ENCODE measurements around the gene CYBRD1.
A peak's percentile ranks its signal among the peaks of the same experiment; 100 is the strongest.

CYBRD1 gene

DNA sequence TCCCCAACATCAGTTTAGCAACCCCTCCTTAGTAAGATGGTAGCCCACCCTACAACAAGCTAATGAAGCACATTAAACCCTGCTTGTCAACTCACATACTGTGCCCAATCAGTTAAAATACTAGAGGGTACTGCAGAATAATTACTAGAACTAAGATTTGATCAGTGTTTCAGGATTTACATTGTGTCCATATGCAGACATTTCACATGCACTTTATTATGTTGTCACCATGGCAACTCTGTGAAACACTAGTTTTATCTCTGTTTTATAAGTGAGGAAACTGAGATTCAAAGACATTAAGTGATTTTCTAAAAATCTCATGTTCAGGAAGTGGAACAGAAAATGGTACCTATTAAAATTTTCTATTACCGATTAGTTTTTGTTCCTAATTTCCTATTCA lies 61.7 kb downstream of the CYBRD1 start:
- ATAC-seq (replicated peaks) = no peak

DNA sequence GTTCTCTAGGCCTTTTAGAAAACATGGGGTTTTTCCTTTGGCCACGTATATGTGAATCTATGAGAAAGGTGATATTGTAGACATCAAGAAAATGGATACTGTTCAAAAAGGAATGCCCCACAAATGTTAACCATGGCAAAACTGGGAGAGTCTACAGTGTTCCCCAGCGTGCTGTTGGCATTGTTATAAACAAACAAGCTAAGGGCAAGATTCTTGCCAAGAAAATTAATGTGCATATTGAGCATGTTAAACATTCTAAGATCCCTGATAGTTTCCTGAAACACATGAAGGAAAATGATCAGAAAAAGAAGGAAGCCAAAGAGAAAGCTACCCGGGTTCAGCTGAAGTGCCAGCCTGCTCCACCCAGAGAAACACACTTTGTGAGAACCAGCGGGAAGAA lies 64.9 kb downstream of the CYBRD1 start:
- Mint-ChIP-seq H3K4me1 (no peaks in the 10 kb centered on the region), H3K36me3 (no peaks in the 10 kb centered on the region), H3K27me3 (peaks cover 11 to 23% of the 10 kb centered on the region in 2 donors), H3K9me3 (peaks cover 5 to 9% of the 10 kb centered on the region in 2 donors), H3K27ac (no peak overlapping the region), H3K4me3 (no peak overlapping the region)
- no peak for DNase-seq
- ATAC-seq (replicated peaks) = no peak

More for the DNA sequence above, 61.7 kb downstream of the CYBRD1 start:
- no peak overlapping the region for H3K4me3 Mint-ChIP-seq
- H3K4me1 Mint-ChIP-seq = no peaks in the 10 kb centered on the region
- no peak overlapping the region for H3K27ac Mint-ChIP-seq
- no peak for DNase-seq
- no peaks in the 10 kb centered on the region for H3K9me3 Mint-ChIP-seq
- H3K36me3 Mint-ChIP-seq = no peaks in the 10 kb centered on the region
- H3K27me3 Mint-ChIP-seq = peaks cover 4 to 23% of the 10 kb centered on the region in 2 donors

DNA sequence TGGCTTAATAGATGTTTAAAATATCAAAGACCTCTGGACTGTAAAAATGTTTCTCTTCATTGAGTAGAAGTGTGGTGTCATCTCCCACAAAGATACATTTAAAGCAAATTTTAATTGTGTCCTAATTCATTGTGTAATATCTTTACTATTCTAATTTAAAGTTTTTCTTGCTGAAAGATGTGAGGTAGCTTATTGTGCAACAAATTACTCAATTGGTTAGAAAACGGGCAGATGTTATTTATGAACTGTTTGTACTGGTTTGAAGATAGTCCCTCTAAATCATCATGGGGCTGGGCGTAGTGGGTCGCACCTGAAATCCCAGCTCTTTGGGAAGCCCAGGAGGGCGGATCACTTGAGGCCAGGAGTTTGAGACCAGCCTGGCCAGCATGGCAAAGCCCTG lies 65.3 kb downstream of the CYBRD1 start:
- peaks cover 11 to 22% of the 10 kb centered on the region in 2 donors for H3K27me3 Mint-ChIP-seq
- DNase-seq (no peak), ATAC-seq (replicated peaks) (no peak)
- H3K9me3 Mint-ChIP-seq = peaks cover 5 to 9% of the 10 kb centered on the region in 2 donors
- no peaks in the 10 kb centered on the region for H3K36me3 Mint-ChIP-seq
- no peaks in the 10 kb centered on the region for H3K4me1 Mint-ChIP-seq
- H3K27ac Mint-ChIP-seq = no peak overlapping the region
- no peak overlapping the region for H3K4me3 Mint-ChIP-seq

DNA sequence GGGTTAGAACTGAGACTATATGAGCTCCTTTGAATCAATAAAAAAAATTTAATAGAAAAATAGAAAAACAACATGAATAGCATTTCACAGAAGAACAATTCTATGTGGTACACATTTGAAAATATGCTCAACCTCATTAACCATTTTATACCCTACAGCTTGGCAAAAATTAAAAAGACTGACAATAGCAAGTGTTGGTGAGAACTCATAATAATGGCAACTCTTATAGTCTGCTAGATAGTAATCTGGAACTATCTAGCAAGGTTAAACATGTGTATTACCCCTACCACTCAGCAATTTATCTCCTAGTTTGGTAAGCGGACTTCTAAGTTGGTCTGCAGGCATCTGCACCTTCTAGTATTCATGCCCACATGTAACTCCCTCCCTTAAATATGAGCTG lies 67.8 kb downstream of the CYBRD1 start:
- no peak for ATAC-seq (replicated peaks)
- DNase-seq = no peak
- no peaks in the 10 kb centered on the region for H3K4me1 Mint-ChIP-seq
- H3K27ac Mint-ChIP-seq = no peak overlapping the region
- peaks cover 11 to 27% of the 10 kb centered on the region in 2 donors for H3K27me3 Mint-ChIP-seq
- H3K4me3 Mint-ChIP-seq = no peak overlapping the region
- H3K9me3 Mint-ChIP-seq = peaks cover 5 to 9% of the 10 kb centered on the region in 2 donors
- H3K36me3 Mint-ChIP-seq = no peaks in the 10 kb centered on the region

DNA sequence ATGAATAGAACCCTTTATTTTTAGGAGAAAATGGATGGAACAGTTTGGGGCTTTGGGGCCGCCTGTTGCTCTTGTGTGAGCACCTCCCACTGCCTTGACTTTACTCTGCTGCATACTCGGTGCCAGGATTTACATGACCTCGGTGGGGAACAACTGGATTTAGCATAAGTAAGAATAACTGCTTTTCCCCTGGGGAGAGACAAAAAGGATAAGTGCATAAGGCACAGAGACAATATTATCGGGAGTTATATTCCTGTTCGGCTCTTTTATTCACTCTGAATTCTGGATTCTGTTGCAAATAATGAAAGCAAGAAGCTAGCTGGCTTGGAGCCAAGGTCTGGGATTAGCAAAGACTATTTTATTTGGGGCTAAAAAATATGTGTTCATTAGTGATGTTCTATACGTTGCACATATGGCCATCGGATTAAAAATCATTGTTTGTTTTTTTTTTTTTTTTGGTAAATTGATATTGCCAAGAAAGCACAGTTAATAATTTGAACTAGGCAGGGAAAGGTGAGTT lies 69.8 kb downstream of the CYBRD1 start:
- Mint-ChIP-seq H3K36me3 (no peaks in the 10 kb centered on the region), H3K27ac (no peak overlapping the region), H3K4me3 (no peak overlapping the region), H3K9me3 (peaks cover 5 to 9% of the 10 kb centered on the region in 2 donors), H3K27me3 (peaks cover 11 to 26% of the 10 kb centered on the region in 2 donors), H3K4me1 (no peaks in the 10 kb centered on the region)
- DNase-seq (no peak), ATAC-seq (replicated peaks) (no peak)

DNA sequence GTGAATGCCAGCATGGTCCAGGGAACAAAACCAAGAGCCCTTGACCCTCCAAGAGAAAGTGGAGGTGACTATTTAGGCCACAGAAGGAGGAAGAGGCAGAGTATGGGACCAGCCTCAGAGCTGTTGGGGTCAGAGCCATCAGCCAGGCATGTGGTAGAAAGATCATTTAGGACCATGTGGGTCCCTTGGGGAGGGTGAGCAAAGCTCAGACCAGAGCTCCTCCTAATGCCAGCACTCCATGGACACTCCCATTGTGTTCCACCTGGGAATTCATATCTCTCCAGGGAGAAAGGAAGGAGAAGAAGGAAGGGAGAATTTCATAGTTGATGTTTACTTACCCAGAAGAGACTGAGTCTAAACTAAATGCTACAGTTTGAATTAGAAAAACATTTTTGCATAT lies 73.2 kb downstream of the CYBRD1 start:
- Mint-ChIP-seq H3K27ac (no peak overlapping the region), H3K4me1 (peaks cover 0 to 3% of the 10 kb centered on the region in 2 donors), H3K9me3 (peaks cover 5% of the 10 kb centered on the region in 2 donors), H3K36me3 (no peaks in the 10 kb centered on the region), H3K4me3 (no peak overlapping the region), H3K27me3 (peaks cover 14 to 35% of the 10 kb centered on the region in 2 donors)
- no peak for DNase-seq
- ATAC-seq (replicated peaks) = no peak

DNA sequence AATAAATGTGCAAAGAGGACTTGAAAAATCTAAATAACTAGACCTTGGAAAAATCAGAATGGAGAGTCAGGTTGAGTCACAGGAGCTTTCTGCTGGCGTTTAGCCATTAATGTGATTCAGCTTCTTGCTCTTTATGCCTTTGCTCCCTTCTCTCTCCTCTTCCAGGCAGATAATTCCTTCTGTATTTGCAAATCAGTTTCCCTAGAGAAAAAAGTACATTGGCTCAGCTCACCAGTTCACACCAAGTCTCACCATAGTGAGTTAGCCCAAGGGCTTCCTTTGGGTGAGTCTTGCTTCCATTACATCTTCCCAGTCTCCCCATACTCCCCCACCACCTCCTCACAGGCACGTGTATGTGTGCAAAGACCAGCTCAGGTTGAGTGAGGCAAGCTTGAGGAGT lies 73.6 kb downstream of the CYBRD1 start:
- peaks cover 0 to 3% of the 10 kb centered on the region in 2 donors for H3K4me1 Mint-ChIP-seq
- no peaks in the 10 kb centered on the region for H3K36me3 Mint-ChIP-seq
- H3K27me3 Mint-ChIP-seq = peaks cover 11 to 40% of the 10 kb centered on the region in 2 donors

DNA sequence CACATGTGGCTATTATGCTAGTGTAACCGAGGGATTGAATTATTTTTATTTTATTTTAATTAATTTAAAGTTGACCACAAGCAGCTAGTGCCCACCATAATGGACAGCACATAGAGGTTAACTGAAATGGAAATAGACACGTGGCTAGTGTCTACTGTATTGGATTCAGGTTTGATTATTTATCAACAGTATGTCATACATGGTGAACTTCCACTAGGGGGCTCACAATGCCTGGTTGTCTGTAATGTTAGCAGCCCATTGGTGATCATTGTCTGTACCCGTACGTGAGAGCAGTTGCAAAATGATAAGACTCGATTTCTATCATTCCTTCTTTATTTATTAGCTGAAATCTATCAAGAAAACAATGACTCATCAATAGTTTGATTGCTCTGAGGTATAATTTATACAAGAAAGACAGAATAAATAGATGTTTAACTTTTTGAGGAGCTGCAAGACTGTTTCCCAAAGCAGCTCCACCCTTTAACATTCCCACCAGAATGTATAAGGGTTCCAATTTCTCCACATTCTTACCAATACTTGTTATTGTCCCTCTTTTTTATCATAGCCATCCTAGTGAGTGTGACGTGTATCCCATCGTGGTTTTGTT lies 76.5 kb downstream of the CYBRD1 start:
- H3K4me1 Mint-ChIP-seq = peaks cover 0 to 3% of the 10 kb centered on the region in 2 donors
- no peaks in the 10 kb centered on the region for H3K9me3 Mint-ChIP-seq
- no peak overlapping the region for H3K27ac Mint-ChIP-seq
- ATAC-seq (replicated peaks) (peak; percentile 100), DNase-seq (peak; percentile 32)
- peaks cover 9 to 27% of the 10 kb centered on the region in 2 donors for H3K27me3 Mint-ChIP-seq
- H3K4me3 Mint-ChIP-seq = no peak overlapping the region
- no peaks in the 10 kb centered on the region for H3K36me3 Mint-ChIP-seq

More for the DNA sequence above, 73.6 kb downstream of the CYBRD1 start:
- Mint-ChIP-seq H3K9me3 (peaks cover 2 to 5% of the 10 kb centered on the region in 2 donors), H3K27ac (no peak overlapping the region), H3K4me3 (no peak overlapping the region)
- DNase-seq = no peak
- ATAC-seq (replicated peaks) = no peak

DNA sequence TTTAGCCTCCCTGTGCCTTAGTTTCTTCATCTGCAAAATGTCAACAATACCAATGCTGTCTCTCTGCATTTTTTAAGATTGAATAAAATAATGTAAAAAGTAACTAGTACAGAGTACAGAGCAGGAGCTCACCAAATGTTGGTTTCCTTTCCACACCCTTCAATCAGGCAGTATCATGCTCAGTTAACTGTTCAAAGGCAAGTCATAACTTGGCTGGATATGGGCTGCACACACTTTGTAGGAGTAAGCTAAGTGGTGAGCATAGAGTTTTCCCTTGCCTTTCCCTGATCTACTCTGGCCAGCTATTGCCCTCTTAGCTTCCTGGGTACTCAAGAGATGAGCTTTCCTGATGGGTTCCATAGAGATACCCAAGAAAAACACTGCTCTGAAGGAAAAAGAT lies 77.9 kb downstream of the CYBRD1 start:
- no peaks in the 10 kb centered on the region for H3K36me3 Mint-ChIP-seq
- peaks cover 0 to 3% of the 10 kb centered on the region in 2 donors for H3K4me1 Mint-ChIP-seq
- ATAC-seq (replicated peaks) = no peak
- DNase-seq = no peak
- no peak overlapping the region for H3K4me3 Mint-ChIP-seq
- H3K9me3 Mint-ChIP-seq = no peaks in the 10 kb centered on the region
- H3K27ac Mint-ChIP-seq = no peak overlapping the region
- H3K27me3 Mint-ChIP-seq = peaks cover 9 to 24% of the 10 kb centered on the region in 2 donors

DNA sequence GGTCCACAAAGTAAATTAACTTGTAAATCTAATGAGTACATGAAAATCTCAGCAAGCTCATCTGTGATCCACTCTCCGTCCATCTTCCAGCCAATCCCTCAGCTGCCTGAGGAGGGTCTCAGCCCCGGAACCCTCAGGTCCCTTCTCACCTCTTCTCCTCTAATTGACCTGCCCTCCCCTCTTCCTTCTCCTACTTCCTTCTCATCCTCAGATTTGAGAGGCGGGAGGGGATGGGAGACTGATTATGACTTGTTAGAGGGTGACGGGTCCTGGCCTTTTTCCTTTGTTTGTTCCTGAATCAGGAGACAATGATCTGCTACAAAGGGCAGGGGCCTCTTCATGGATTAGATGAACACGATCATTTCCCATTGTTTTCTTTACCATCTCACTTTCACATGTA lies 80.1 kb downstream of the CYBRD1 start:
- H3K27ac Mint-ChIP-seq = no peak overlapping the region
- no peak overlapping the region for H3K4me3 Mint-ChIP-seq
- ATAC-seq (replicated peaks) (no peak), DNase-seq (no peak)
- peaks cover 0 to 3% of the 10 kb centered on the region in 2 donors for H3K4me1 Mint-ChIP-seq
- no peaks in the 10 kb centered on the region for H3K36me3 Mint-ChIP-seq
- H3K9me3 Mint-ChIP-seq = no peaks in the 10 kb centered on the region
- H3K27me3 Mint-ChIP-seq = peaks cover 15 to 31% of the 10 kb centered on the region in 2 donors
